GM11168 (cell line): ENCODE measurements around the gene LCNL1.

Experiments used
- in situ Hi-C: fragments of 300-500 bp; cut with MboI; formaldehyde crosslinking; loops from one replicate; pipeline ENCODE4 v1.12.0; 2022; ENCODE audit warnings: low sequenced_read_pairs; ENCODE audit not compliant: unreplicated experiment

LCNL1 gene

DNA sequence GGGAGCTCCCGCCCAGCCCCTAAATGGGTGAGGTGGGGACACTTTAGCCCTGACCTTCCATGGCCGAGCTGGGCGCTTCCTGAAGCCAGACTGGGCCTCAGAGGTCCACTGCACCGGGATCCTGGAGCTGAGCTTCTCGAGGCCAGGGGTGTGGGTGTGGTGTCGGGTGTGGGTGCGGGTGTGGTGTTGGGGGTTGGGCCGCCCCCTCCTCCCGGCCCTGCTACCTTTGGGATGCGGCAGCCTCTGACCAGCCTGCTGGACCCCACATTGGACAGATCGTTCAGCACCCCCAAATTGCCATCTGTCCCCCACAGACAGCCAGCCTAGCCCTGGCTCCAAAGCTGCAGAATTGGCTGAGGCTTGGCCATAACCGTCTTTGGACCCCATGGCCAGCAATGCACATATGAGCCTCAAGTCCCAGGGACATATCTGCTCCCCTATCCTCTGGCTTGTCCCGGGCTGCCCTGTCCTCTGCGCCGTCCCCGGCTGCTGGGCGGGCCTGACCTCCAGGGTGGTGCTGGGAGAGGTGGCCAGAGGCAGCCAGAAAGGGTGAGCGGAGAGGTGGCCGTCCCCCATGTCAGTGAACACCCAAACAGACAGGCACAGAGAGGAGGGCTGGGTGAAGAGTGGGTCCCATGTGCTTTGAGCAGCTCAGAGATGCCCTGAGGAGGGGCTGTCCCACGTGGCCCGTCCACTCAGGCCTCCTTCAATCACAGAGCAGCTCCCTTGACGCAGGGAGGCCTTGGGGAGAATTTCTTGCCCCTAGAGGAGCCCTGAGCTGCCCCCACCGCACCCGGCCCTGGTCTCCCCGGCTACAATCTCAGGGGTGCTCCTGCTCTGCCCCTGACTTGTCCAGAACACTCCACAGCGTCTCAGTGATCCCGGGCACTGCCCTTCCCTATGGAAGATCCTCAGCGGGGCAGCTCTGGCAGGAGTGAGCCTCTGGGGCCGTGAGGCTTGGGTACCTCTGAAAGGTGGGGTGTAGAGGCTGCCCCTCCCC is 8.9 kb upstream of the LCNL1 start:
- in situ Hi-C loops: no loop called here

DNA sequence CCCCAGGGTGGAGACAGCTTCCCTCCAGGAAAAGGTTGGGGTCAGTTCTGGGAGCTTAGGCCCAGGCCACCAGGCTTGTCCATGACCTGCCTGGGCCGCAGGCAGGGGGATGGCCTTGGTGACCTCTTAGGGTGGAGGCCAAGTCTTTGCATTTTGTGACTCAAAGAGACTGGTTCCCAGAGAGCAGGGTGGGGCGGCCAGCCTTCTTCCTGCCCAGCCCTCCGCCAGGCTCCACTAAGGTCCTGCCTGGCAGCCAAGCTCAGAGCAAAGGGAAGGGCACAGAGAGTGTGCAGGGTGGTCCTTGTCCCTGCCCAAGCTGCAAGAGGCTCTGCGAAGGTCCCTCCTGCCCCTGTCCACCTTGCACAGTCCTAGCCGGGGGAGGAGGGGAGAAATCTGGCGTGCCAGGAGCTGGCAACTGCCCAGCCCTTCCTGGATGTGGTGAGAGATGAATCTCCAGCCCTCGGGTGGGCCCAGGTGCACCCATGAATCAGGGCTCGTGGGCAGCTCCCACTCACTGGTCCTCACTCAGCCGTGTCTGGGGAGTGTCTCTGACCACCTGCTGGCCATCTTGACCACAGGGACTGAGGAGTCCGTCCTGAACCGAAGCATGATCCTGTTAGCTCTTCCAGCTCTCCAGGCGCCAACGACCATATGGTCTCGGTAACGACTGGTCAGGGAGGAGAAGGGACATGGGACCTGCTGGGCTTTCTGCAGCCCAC is 7.8 kb upstream of the LCNL1 start:
- in situ Hi-C loops: no loop called here

DNA sequence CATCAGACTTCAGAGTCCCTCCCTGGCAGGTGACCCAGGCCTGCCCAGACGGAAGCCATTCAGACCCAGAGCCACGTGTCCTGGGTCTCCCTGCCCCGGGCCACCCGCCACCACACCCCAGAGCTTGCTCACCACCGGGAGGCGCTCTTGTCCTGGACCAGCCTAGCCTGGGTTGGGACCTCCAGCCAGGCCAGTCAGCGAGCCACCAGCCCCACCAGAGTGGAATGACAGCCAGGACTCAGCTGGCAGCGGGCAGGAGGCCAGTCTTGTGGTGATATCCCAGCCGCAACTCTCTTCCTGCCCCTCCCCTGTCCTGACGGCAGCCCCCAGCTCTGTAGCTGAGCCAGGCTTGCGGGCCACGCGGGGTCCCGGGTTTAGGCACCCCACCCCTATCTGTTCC is 7.1 kb upstream of the LCNL1 start:
- in situ Hi-C loops: no loop called here

GRCh38 chr9:136977223-136977622 is 5.6 kb upstream of the LCNL1 start, which contains the start of gene PTGDS:
Gene PTGDS, plus strand, starts transcription at chr9:136977504. Its CDS starts 75 bp downstream, at chr9:136977579.
- in situ Hi-C loops: no loop called here

DNA sequence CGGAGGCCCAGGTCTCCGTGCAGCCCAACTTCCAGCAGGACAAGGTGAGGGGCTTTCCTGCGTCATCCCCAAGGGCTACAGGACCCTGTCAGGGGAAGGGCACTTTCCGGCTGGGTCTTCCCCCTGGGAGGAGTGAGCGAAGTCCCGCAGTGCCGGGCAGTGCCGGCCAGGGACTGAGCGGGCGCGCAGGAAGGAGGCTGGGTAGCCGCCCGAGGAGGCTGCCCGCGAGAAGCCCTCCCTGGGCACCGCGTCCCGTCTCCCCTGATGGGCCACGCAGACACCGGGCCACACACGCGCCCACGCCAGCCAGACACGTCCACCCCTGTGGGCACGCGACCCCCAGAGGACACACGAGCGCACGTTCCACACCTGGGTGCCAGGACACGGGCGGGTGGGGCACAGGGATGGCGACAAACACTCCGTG is 5.1 kb upstream of the LCNL1 start:
- in situ Hi-C loops: no loop called here

DNA sequence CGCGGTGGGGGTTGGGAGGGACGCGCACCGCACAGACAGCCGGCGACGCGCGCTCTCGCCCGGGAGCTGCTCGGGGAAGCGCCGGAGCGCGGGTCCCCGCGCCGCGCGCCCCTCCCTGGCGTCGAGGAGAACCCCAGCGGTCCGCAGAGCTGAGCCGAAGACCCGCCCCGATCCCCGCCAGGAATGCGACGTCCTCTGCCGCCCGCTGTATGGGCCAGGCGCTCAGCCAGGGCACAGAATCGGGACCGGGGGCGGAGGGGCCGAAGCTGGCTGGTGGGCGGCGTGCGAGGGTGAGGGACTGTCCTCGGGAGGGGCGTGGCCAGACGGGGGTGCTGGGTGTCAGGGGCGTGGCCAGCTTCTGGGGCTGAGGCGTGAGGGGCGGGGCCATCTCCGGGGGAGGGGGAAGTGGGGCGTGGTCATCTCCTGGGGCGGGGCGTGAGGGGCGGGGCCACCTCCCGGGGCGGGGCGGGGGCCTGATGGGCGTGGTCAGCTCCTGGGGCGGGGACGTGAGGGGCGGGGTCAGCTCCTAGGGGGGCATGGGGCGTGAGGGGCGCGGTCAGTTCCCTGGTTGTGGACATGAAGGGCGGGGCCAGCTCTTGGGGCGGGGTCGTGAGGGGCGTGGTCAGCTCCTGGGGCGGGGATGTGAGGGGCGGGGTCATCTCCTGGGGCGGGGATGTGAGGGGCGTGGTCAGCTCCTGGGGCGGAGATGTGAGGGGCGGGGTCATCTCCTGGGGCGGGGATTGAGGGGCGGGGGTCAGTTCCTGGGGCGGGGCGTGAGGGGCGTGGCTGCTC is 4.5 kb upstream of the LCNL1 start:
- in situ Hi-C loops: no loop called here

GRCh38 chr9:136978865-136979544 is 3.8 kb upstream of the LCNL1 start:
- in situ Hi-C loops: no loop called here

DNA sequence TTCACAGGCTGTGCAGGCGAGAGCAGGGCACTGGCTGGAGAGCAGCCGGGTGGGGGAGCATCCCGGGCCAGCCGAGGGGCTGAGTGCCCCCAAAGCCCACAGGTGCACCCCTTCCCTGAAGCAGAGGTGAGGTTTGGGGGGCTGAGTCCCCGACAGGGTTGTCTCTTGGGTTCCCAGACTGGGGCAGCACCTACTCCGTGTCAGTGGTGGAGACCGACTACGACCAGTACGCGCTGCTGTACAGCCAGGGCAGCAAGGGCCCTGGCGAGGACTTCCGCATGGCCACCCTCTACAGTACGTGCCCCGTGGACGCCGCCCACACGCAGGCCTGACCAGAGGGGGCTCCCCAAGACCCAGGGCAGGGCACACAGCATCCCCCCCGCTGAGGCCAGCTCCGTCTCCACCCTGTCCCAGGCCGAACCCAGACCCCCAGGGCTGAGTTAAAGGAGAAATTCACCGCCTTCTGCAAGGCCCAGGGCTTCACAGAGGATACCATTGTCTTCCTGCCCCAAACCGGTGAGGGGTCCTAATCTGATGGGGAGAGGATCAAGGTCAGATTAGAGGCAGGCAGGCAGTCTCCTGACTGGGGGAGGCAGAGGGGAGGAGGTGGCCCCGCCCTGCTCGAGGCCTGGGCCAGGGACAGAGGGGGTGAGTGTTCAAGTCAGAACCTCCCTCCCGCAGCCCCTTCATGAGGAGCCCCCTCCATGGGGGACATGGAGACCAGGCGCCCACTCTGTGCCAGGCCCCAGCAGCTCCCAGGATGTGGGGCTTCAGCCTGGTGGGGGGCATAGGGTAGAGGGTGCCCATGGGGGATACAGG is 2.8 kb upstream of the LCNL1 start:
- in situ Hi-C loops: no loop called here

DNA sequence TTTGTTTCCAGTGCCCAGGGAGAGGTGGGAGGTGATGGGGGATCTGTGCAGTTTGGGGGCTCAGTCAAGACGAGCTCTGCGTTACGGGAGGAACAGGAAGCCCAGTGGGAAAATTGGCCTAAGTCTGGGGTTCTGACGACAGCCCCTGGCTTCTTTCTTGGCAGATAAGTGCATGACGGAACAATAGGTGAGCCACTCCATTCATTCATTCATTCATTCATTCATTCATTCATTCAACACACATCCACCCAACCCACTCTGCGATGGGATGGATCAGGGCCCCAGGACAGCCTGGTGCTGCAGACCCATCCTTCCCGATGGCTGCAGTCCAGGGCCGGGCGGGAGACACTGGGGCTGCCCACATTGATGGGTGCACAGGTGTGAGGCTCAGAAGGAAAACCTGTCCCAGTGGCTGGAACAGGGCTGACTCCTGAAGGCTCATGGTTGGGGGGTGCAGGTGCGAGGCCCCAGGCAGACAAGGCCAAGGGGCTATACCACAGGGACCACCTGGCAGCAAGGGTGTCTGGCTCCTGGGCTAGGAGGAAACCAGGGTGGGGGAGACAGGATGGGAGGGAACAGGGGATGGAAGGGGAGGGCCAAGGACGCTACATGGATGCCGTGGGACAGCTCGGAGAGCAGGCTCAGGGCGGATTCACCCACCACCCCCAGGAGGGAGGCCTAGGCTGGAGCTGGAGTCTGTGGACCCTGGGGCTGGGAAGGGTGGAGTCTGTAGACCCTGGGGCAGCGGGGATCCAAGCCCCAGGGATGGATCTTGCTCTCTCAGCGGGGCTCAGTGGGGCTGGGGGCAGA is 1.9 kb upstream of the LCNL1 start:
- in situ Hi-C loops: no loop called here

- in situ Hi-C loops: no loop called here
Measured at GRCh38 chr9:136981588-136982231, 1.1 kb upstream of the LCNL1 start.

DNA sequence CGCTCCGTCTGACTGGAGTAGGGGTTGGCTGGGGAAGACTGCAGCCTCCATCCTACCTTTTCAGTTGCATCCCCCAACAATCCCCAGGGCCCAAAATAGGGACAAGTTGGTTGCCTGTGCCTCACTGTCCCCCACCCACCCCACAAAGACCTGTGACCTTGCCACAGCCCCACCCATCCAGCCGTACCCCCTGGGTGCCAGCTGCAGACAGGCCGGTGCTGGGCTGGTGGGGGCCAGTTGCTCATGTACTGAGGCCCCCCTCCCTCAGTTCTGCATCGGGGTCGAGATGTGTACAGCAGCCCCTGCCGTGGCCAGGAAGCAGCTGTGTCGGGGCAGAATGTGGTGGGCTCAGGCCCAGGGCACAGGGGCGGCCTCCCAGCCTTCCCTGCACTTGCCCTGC is 374 bp downstream of the LCNL1 start:
- in situ Hi-C loops: no loop called here

DNA sequence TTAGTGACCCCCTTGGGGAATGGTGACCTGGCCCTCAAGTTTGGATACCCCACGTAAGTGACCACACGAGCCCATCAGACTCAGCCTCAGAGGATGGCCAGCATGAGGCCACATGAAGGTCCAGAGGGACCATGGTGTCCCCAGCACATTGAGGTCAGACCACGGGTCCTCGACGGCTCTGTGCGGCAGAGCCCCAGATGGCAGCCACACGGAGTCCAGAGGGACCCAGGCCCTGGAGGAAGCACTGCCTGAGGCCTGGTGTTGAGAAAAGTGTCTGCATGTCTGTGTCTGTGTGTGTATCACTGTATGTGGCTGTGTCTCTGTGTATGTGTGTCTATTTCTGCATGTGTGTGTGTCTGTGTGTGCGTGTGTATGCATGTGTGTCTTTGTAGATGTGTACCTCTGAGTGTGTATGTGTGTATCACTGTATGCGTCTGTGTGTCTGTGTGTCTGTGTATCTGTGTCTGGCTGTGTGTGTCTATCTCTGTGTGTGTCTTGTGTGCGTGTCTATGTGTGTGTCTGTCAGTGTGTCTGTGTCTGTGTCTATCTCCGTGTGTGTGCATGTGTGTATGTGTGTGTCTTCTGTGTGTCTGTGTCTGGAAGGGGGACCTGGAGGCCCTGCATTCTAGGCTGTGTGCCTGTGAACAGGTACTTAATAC is 992 bp downstream of the LCNL1 start:
- in situ Hi-C loops: no loop called here

DNA sequence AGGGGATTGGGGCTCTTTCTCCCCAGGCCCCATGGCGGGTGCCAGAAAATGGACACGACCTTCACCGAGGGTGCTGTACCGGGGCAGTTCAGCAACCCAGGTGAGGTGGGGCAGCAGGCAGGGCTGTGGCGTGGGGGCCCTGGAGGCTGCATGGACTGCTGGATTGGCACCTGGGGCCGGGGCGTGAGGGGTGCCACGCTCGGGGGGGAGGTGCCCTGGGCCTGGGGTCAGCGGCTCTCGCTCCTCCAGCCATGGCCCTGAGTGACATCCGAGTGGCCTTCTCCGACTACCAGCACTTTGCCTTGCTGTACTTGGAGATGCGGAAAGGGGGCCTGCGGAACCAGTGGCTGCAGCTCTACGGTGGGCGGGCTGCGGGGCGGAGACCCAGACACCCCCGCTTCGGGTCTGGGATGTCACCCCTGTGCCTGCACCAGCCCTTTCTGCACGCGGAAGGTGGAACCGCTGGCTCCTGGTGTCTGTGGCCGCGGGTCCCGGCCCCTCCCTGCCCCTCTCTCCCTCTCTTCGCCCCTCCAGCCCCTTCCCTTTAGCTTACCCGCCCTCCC is 1.8 kb downstream of the LCNL1 start:
- in situ Hi-C loops: no loop called here

- in situ Hi-C loops: no loop called here
Measured at GRCh38 chr9:136985027-136985602, 2.3 kb downstream of the LCNL1 start.

DNA sequence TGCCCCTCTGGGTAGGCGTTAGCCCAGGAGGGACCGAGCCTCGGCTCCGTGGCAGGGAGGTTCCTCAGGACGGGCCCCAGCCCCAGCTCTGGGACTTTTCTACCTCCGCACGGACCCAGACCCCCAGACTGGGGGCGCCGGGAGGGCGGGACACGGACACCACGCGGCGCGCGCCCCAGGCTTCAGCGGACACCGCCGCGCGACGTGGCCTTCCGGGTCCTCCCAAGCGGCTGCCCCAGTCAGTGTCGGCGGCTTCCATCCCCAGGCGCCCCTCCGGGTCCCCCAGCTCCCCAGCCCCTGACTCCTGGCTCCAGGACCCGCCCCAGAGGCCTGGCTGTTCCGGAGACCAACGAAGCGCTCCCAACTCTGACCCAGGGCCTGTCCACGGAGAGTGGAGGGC is 3.1 kb downstream of the LCNL1 start:
- in situ Hi-C loops: no loop called here

- in situ Hi-C loops: no loop called here
Measured at GRCh38 chr9:136988872-136989271, 6.1 kb downstream of the LCNL1 start.
